RWPE2 (cell line): ENCODE measurements around the gene OSBPL2.
A peak's percentile ranks its signal among the peaks of the same experiment; 100 is the strongest.

ENCODE experiments used
- ATAC-seq: fragments of 200-7000 bp; cut with Tn5 transposase; 3 replicates; pipeline ENCODE4 v1.9.1; 2021; ENCODE audit warnings: low read depth
- DNase-seq: peaks from one replicate; pipeline ENCODE4 v3.0.0-alpha.2; 2020; ENCODE audit warnings: low spot score
- H3K27ac ChIP-seq: fragments of 450-650 bp; 2 replicates; pipeline ENCODE4 v1.5.1; 2017; ENCODE audit warnings: mild to moderate bottlenecking; ENCODE audit not compliant: poor library complexity, severe bottlenecking
- H3K27me3 ChIP-seq: fragments of 250-450 bp; sonication (Bioruptor Pico); 2 replicates; pipeline ENCODE4 v1.5.1; 2021; ENCODE audit warnings: mild to moderate bottlenecking, moderate library complexity; ENCODE audit not compliant: insufficient read depth, poor library complexity, severe bottlenecking
- H3K36me3 ChIP-seq: fragments of 250-450 bp; sonication (Bioruptor Pico); 2 replicates; pipeline ENCODE4 v1.5.1; 2020; ENCODE audit warnings: low read depth, mild to moderate bottlenecking, moderate library complexity
- H3K4me1 ChIP-seq: fragments of 250-450 bp; sonication (Bioruptor Pico); 2 replicates; pipeline ENCODE4 v1.5.1; 2021; ENCODE audit warnings: mild to moderate bottlenecking, moderate library complexity; ENCODE audit not compliant: insufficient read depth, poor library complexity, severe bottlenecking
- H3K4me3 ChIP-seq: fragments of 250-450 bp; sonication (Bioruptor Pico); 2 replicates; pipeline ENCODE4 v1.5.1; 2021; ENCODE audit warnings: mild to moderate bottlenecking, moderate library complexity; ENCODE audit not compliant: severe bottlenecking
- H3K9me3 ChIP-seq: fragments of 250-450 bp; sonication (Bioruptor Pico); 2 replicates; pipeline ENCODE4 v1.5.1; 2021; ENCODE audit warnings: mild to moderate bottlenecking, moderate library complexity; ENCODE audit not compliant: severe bottlenecking
- CTCF ChIP-seq: fragments of 450-650 bp; IDR thresholded peaks from one replicate; pipeline ENCODE4 v1.5.1; 2017; ENCODE audit warnings: mild to moderate bottlenecking, moderate library complexity; ENCODE audit not compliant: poor library complexity, severe bottlenecking

The OSBPL2 gene

GRCh38 chr20:62217913-62218773 is 20.2 kb upstream of the OSBPL2 start:
- H3K27ac ChIP-seq, result no peak overlapping the region
- TF ChIP-seq CTCF, result no peak
- no peak for ATAC-seq
- no peaks in the 10 kb centered on the region for H3K4me1 ChIP-seq
- H3K27me3 ChIP-seq, result peaks cover 90% of the 10 kb centered on the region
- no peak for DNase-seq
- no peaks in the 10 kb centered on the region for H3K36me3 ChIP-seq
- H3K4me3 ChIP-seq, result no peak overlapping the region
- H3K9me3 ChIP-seq, result no peaks in the 10 kb centered on the region

- Histone ChIP-seq H3K36me3 (no peaks in the 10 kb centered on the region), H3K4me3 (peak overlapping the region; percentile 28), H3K27ac (no peak overlapping the region), H3K27me3 (peaks cover 95% of the 10 kb centered on the region), H3K9me3 (no peaks in the 10 kb centered on the region), H3K4me1 (no peaks in the 10 kb centered on the region)
- TF ChIP-seq CTCF, result no peak
- no peak for ATAC-seq
- no peak for DNase-seq
Observed at GRCh38 chr20:62219101-62219991, 19.0 kb upstream of the OSBPL2 start.

GRCh38 chr20:62219992-62220665 is 18.2 kb upstream of the OSBPL2 start, which contains the start of gene HRH3:
TSS of gene HRH3 (minus strand) at chr20:62220278. CDS start at chr20:62219970, 308 bp downstream.
- DNase-seq (no peak), ATAC-seq (peak; percentile 24)
- peaks cover 95% of the 10 kb centered on the region for H3K27me3 ChIP-seq
- H3K4me1 ChIP-seq, result no peaks in the 10 kb centered on the region
- TF ChIP-seq CTCF, result no peak
- no peaks in the 10 kb centered on the region for H3K9me3 ChIP-seq
- H3K4me3 ChIP-seq, result peak within 1 kb of the TSS; percentile 28
- H3K36me3 ChIP-seq, result no peaks in the 10 kb centered on the region
- H3K27ac ChIP-seq, result no peak within 1 kb of the TSS

GRCh38 chr20:62220666-62221568 is 17.4 kb upstream of the OSBPL2 start:
- ATAC-seq (no peak), DNase-seq (no peak)
- Histone ChIP-seq H3K27me3 (peaks cover 94% of the 10 kb centered on the region), H3K9me3 (no peaks in the 10 kb centered on the region), H3K36me3 (no peaks in the 10 kb centered on the region), H3K4me1 (no peaks in the 10 kb centered on the region), H3K4me3 (no peak overlapping the region), H3K27ac (no peak overlapping the region)
- peak; percentile 10 for TF ChIP-seq CTCF
